GM12892 (cell line): ENCODE measurements around the gene QRFP.
"Not testable (repeated sequence)": the region's sequence is repeated elsewhere in the genome, so short reads cannot be mapped to it uniquely, and the experiment has no call there.

Experiments used
- POLR2A ChIP-seq: IDR thresholded peaks from 2 replicates; pipeline ENCODE4 v1.6.1; 2011; ENCODE audit warnings: low read depth, low read length, control low read depth
- POLR2AphosphoS5 ChIP-seq: IDR thresholded peaks from 2 replicates; pipeline ENCODE4 v1.6.1; 2011; ENCODE audit warnings: low read depth, low read length, control low read depth
- TAF1 ChIP-seq: IDR thresholded peaks from 2 replicates; pipeline ENCODE4 v1.6.1; 2011; ENCODE audit warnings: low read depth, mild to moderate bottlenecking, control low read depth, low read length, borderline replicate concordance

DNA sequence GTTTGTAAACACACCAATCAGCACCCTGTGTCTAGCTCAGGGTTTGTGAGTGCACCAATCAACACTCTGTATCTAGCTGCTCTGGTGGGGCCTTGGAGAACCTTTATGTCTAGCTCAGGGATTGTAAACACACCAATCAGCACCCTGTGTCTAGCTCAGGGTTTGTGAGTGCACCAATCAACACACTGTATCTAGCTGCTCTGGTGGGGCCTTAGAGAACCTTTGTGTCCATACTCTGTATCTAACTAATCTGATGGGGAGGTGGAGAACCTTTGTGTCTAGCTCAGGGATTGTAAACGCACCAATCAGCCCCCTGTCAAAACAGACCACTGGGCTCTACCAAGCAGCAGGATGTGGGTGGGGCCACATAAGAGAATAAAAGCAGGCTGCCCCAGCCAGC lies 14.1 kb upstream of the QRFP start:
- not testable (repeated sequence) for TF ChIP-seq POLR2A, POLR2AphosphoS5, TAF1
